ENCODE measurements around the gene ARHGAP31.

GRCh38 chr3:119427669-119428068 is 133.5 kb downstream of the ARHGAP31 start:
- TF ChIP-seq SUZ12 (IDR thresholded peaks at IDR 0.05; ENCODE audit: extremely low read depth, insufficient read depth, insufficient read length) (no peak), YY1 (IDR thresholded peaks at IDR 0.05; ENCODE audit: insufficient read depth, insufficient read length) (no peak)
